ENCODE results near the gene SPDYE1. TPM values are rescaled to one million over a fixed set of nuclear protein-coding genes. Genes with fewer than 3 reads are reported as not detected.

Gene SPDYE1
- total and polyA plus RNA-seq, 2 of the 13 experiments (the other 11 are each of a cell fraction or from before 2014, with no cell fraction given): not detected

GRCh38 chr7:44045226-44046014 is 47.7 kb downstream of the SPDYE1 start:
- Histone ChIP-seq H3K27me3 (ENCODE audit: control insufficient read depth in 1 of 2, insufficient read depth in 2 of 2, low read length in 2 of 2) (no peaks in the 10 kb centered on the region; a peak in 1 of 5 replicates), H3K36me3 (replicated peaks in 1 of 2; ENCODE audit: control insufficient read depth in 1 of 2, insufficient read depth in 2 of 2, low read length in 2 of 2) (peaks cover 7 to 19% of the 10 kb centered on the region in 2 experiments; a peak in 4 of 5 replicates), H3K27ac (ENCODE audit: extremely low read length, insufficient read depth, low read length) (peak overlapping the region; percentile 69), H2AFZ (ENCODE audit: low read length) (no peak overlapping the region), H3K9me3 (ENCODE audit: low read length) (no peaks in the 10 kb centered on the region), H3K4me2 (ENCODE audit: low read depth, low read length) (peak overlapping the region; percentile 86), H3K4me3 (replicated peaks in 1 of 3; ENCODE audit: insufficient read depth in 1 of 3, low read depth in 2 of 3, low read length in 3 of 3) (peak overlapping the region; percentile 85 to 96 (median 85)), H3K79me2 (ENCODE audit: insufficient read depth, low read length) (peaks cover 27% of the 10 kb centered on the region), H3K9ac (ENCODE audit: insufficient read depth, low read depth, low read length) (peak overlapping the region; percentile 88), H4K20me1 (ENCODE audit: insufficient read depth, low read length) (no peaks in the 10 kb centered on the region), H3K4me1 (ENCODE audit: insufficient read depth, low read length) (peaks cover 45% of the 10 kb centered on the region)
- ChIA-PET CTCF (ENCODE audit: low intra/inter-chr PET ratio, low total read pairs) (interaction anchor here (0.9 kb wide), 1 partner anchor 25 kb away, joined by 3 read pairs; no protein-coding TSS in a partner anchor), POLR2A (interaction anchor here (1.3 to 1.4 kb wide), 3 partner anchors 9 to 23 kb away, joined by 3 to 6 read pairs (median 5); no protein-coding TSS in a partner anchor)
- no peak for DNase-seq (ENCODE audit: low spot score)
- intact Hi-C loops (cut with micrococcal nuclease; ENCODE audit: unreplicated experiment): no loop called here
- ATAC-seq: peak; percentile 30
- no peak for FAIRE-seq
- no peak for TF ChIP-seq HMG20A (CRISPR knock-in tag; IDR thresholded peaks at IDR 0.05; ENCODE audit: borderline replicate concordance)
- 0 out of 2 replicates have a peak, but pooled peaks have one; percentile 21 for TF ChIP-seq ZNF430 (CRISPR knock-in tag; IDR thresholded peaks at IDR 0.05)
- BruUV-seq (replicated peaks): TSS peak; percentile 58
- in situ Hi-C loops (cut with HindIII; ENCODE audit: extremely low pct_ligation_motif_present, low pct_unique_long_range_greater_than_20kb): no loop called here
- 55% methylated on average over 7 of the region's 15 CpGs for WGBS (ENCODE audit: low lambda C conversion rate)

GRCh38 chr7:44046321-44047061 is 48.8 kb downstream of the SPDYE1 start:
- Histone ChIP-seq H3K4me1 (ENCODE audit: insufficient read depth, low read length) (peaks cover 45% of the 10 kb centered on the region), H3K9ac (ENCODE audit: insufficient read depth, low read depth, low read length) (no peak overlapping the region), H3K36me3 (replicated peaks in 1 of 2; ENCODE audit: control insufficient read depth in 1 of 2, insufficient read depth in 2 of 2, low read length in 2 of 2) (peaks cover 11 to 27% of the 10 kb centered on the region in 2 experiments; a peak in 4 of 5 replicates), H3K27ac (ENCODE audit: extremely low read length, insufficient read depth, low read length) (no peak overlapping the region), H3K9me3 (ENCODE audit: low read length) (no peaks in the 10 kb centered on the region), H3K79me2 (ENCODE audit: insufficient read depth, low read length) (peaks cover 27% of the 10 kb centered on the region), H3K27me3 (ENCODE audit: control insufficient read depth in 1 of 2, insufficient read depth in 2 of 2, low read length in 2 of 2) (no peaks in the 10 kb centered on the region; a peak in 1 of 5 replicates), H3K4me2 (ENCODE audit: low read depth, low read length) (no peak overlapping the region), H4K20me1 (ENCODE audit: insufficient read depth, low read length) (no peaks in the 10 kb centered on the region), H2AFZ (ENCODE audit: low read length) (no peak overlapping the region), H3K4me3 (replicated peaks in 1 of 3; ENCODE audit: insufficient read depth in 1 of 3, low read depth in 2 of 3, low read length in 3 of 3) (no peak overlapping the region)
- in situ Hi-C loops (cut with HindIII; ENCODE audit: extremely low pct_ligation_motif_present, low pct_unique_long_range_greater_than_20kb) (no loop called here), intact Hi-C loops (cut with micrococcal nuclease; ENCODE audit: unreplicated experiment) (no loop called here)
- no peak for ATAC-seq
- FAIRE-seq: no peak
- DNase-seq (ENCODE audit: low spot score): no peak
- POLR2A ChIA-PET: no interaction called here
- TF ChIP-seq BATF2 (CRISPR knock-in tag; IDR thresholded peaks at IDR 0.05) (no peak), SP1 (IDR thresholded peaks at IDR 0.05) (no peak), SP1 (CRISPR knock-in tag; IDR thresholded peaks at IDR 0.05) (no peak)
- over 99% methylated on average over 8 of the region's 8 CpGs for WGBS (ENCODE audit: low lambda C conversion rate)
- CTCF ChIA-PET (ENCODE audit: low intra/inter-chr PET ratio, low total read pairs): no interaction called here
- no TSS peak for BruUV-seq (replicated peaks)
